Neuronal stem cell (in vitro differentiated cells): Measurements from ENCODE around the gene IDH3G.
A peak's percentile ranks its signal among the peaks of the same experiment; 100 is the strongest.

Experiments
- DNase-seq: peaks from one replicate; pipeline ENCODE4 v3.0.0-alpha.2; 2013; ENCODE audit warnings: low spot score
- H2AFZ ChIP-seq: one replicate; pipeline ENCODE4 v1.6.1; 2013; ENCODE audit warnings: mild to moderate bottlenecking, low read length, inconsistent platforms
- H2AK5ac ChIP-seq: 2 replicates; pipeline ENCODE4 v1.6.1; 2013; ENCODE audit warnings: low read depth, mild to moderate bottlenecking, inconsistent platforms, low read length, moderate library complexity, mixed read lengths
- H2BK120ac ChIP-seq: 2 replicates; pipeline ENCODE4 v1.6.1; 2013; ENCODE audit warnings: low read depth, mild to moderate bottlenecking, inconsistent platforms, low read length, moderate library complexity, mixed read lengths
- H2BK12ac ChIP-seq: one replicate; pipeline ENCODE4 v1.6.1; 2013; ENCODE audit warnings: low read length, inconsistent platforms
- H2BK15ac ChIP-seq: 2 replicates; pipeline ENCODE4 v1.6.1; 2013; ENCODE audit warnings: mild to moderate bottlenecking, low read length, inconsistent platforms, mixed read lengths
- H2BK5ac ChIP-seq: one replicate; pipeline ENCODE4 v1.6.1; 2013; ENCODE audit warnings: inconsistent platforms, mild to moderate bottlenecking, low read length, moderate library complexity
- H3K14ac ChIP-seq: one replicate; pipeline ENCODE4 v1.6.1; 2013; ENCODE audit warnings: low read length, inconsistent platforms
- H3K18ac ChIP-seq: 2 replicates; pipeline ENCODE4 v1.6.1; 2013; ENCODE audit warnings: low read length, inconsistent platforms
- H3K23ac ChIP-seq: 2 replicates; pipeline ENCODE4 v1.6.1; 2013; ENCODE audit warnings: low read depth, mild to moderate bottlenecking, mixed read lengths, low read length, inconsistent platforms; ENCODE audit not compliant: poor library complexity
- H3K27ac ChIP-seq: replicated peaks from 3 replicates; pipeline ENCODE4 v1.5.1; 2013; ENCODE audit warnings: low read length, inconsistent platforms
- H3K27me3 ChIP-seq, 3 experiments: 2 replicates each; pipeline ENCODE4 v1.6.1; 2013; ENCODE audit warnings: low read length in 3 of 3, mild to moderate bottlenecking in 2 of 3, inconsistent platforms in 1 of 3, low read depth in 1 of 3, mixed read lengths in 1 of 3, moderate library complexity in 1 of 3; ENCODE audit not compliant: control insufficient read depth in 3 of 3, insufficient read depth in 3 of 3
- H3K36me3 ChIP-seq, 2 donors: replicated peaks in 1 of 2; 2 replicates each; pipeline ENCODE4 v1.6.1; 2013; ENCODE audit warnings: low read length in 2 of 2; ENCODE audit not compliant: control insufficient read depth in 2 of 2, insufficient read depth in 2 of 2
- H3K4ac ChIP-seq: 2 replicates; pipeline ENCODE4 v1.6.1; 2013; ENCODE audit warnings: inconsistent platforms, mild to moderate bottlenecking, low read length, moderate library complexity
- H3K4me1 ChIP-seq, 2 donors: 1 replicate in 1 of 2; 2 replicates in 1 of 2; pipeline ENCODE4 v1.6.1; 2013; ENCODE audit warnings: low read length in 2 of 2, low read depth in 1 of 2; ENCODE audit not compliant: control insufficient read depth in 2 of 2, insufficient read depth in 1 of 2
- H3K4me2 ChIP-seq: one replicate; pipeline ENCODE4 v1.6.1; 2013; ENCODE audit warnings: mild to moderate bottlenecking, low read length, inconsistent platforms; ENCODE audit not compliant: insufficient read depth, poor library complexity, severe bottlenecking
- H3K4me3 ChIP-seq, 2 donors: 2 replicates each; pipeline ENCODE4 v1.5.1; 2013; ENCODE audit warnings: low read length in 2 of 2, mild to moderate bottlenecking in 2 of 2, inconsistent platforms in 1 of 2, moderate library complexity in 1 of 2
- H3K79me1 ChIP-seq: one replicate; pipeline ENCODE4 v1.6.1; 2013; ENCODE audit warnings: low read depth, mild to moderate bottlenecking, inconsistent platforms, low read length, moderate library complexity
- H3K9ac ChIP-seq: one replicate; pipeline ENCODE4 v1.6.1; 2013; ENCODE audit warnings: mild to moderate bottlenecking, low read depth, low read length, inconsistent platforms; ENCODE audit not compliant: poor library complexity
- H3K9me3 ChIP-seq, 2 donors: replicated peaks in 1 of 2; 2 replicates each; pipeline versions ENCODE3 to v1.6.1; 2013; ENCODE audit warnings: low read length in 2 of 2, mild to moderate bottlenecking in 2 of 2, inconsistent platforms in 1 of 2, low read depth in 1 of 2, mixed read lengths in 1 of 2, moderate library complexity in 1 of 2; ENCODE audit not compliant: control insufficient read depth in 2 of 2, insufficient read depth in 1 of 2
- H4K8ac ChIP-seq: one replicate; pipeline ENCODE4 v1.6.1; 2013; ENCODE audit warnings: low read depth, mild to moderate bottlenecking, inconsistent platforms, low read length, moderate library complexity
- H4K91ac ChIP-seq: one replicate; pipeline ENCODE4 v1.6.1; 2013; ENCODE audit warnings: low read length, low read depth, mild to moderate bottlenecking, inconsistent platforms; ENCODE audit not compliant: poor library complexity
- WGBS, 2 donors: extraction: QIAGEN DNeasy Blood & Tissue Kit; methylation state at CpG; one replicate each; pipeline ENCODE4 v1.1.7; 2013; ENCODE audit warnings: missing lambda C conversion rate in 2 of 2, mixed read lengths in 1 of 2; ENCODE audit not compliant: insufficient read length in 2 of 2, insufficient replicate concordance in 1 of 2; ENCODE audit errors: extremely low coverage in 2 of 2; 5-methylcytosine and 5-hydroxymethylcytosine counted together

The IDH3G gene

DNA sequence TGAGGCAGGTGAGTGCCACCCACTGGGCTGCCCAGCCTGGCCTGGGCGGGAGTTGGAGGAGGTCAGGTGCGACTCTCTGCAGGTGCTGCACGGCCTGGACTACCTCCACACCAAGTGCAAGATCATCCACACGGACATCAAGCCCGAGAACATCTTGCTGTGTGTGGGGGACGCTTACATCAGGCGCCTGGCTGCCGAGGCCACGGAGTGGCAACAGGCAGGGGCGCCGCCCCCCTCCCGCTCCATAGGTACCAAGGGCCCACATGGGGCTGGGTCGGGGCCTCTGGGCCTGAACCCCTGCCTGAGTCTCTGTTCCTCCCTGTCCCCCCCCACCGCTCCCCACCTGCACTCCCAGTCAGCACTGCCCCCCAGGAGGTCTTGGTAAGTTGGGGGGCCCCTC lies 11.3 kb downstream of the IDH3G start:
- no peaks in the 10 kb centered on the region for H3K9me3 ChIP-seq
- peaks cover 7 to 21% of the 10 kb centered on the region in 2 donors for H3K36me3 ChIP-seq
- no peak overlapping the region for H2BK120ac ChIP-seq
- peaks cover 0 to 1% of the 10 kb centered on the region in 2 donors for H3K4me1 ChIP-seq
- H3K4ac ChIP-seq = no peak overlapping the region
- no peak overlapping the region for H2BK15ac ChIP-seq
- H4K8ac ChIP-seq = peak overlapping the region; percentile 43
- no peak for DNase-seq
- no CpG with 5 or more reads among the region's 14 CpGs for WGBS, 2 donors
- no peak overlapping the region for H3K9ac ChIP-seq
- H2AFZ ChIP-seq = no peak overlapping the region
- H3K79me1 ChIP-seq = no peaks in the 10 kb centered on the region
- no peak overlapping the region for H2AK5ac ChIP-seq
- H3K14ac ChIP-seq = no peak overlapping the region
- H4K91ac ChIP-seq = no peak overlapping the region
- peak overlapping the region; percentile 55 for H3K23ac ChIP-seq
- H2BK12ac ChIP-seq = no peak overlapping the region
- H3K4me2 ChIP-seq = no peak overlapping the region
- no peak overlapping the region for H3K18ac ChIP-seq
- H3K4me3 ChIP-seq = no peak overlapping the region
- H3K27me3 ChIP-seq = peaks cover 0 to 2% (median 0%) of the 10 kb centered on the region in 3 experiments
- H3K27ac ChIP-seq = no peak overlapping the region
- no peak overlapping the region for H2BK5ac ChIP-seq

DNA sequence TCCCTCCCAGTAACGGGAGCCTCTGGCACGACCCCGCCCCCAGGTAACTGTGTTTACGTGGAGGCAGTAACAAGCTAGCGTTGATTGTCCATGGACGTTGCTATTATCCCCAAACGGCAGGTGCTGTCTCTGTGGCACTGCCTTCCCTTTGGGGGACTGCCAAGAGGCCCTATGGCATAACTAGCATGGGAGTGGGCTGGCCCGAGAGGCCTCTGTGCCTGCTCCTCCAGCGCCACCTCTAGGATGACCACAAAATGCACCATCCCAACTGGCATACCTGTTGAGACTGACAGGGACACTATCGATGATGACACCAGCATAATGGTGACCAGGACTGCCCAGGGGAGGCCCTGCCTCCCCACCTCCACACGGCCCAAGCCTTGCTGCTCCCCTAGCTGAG lies 11.9 kb downstream of the IDH3G start:
- Histone ChIP-seq H3K4me1 (peaks cover 0 to 1% of the 10 kb centered on the region in 2 donors), H2AK5ac (no peak overlapping the region), H2BK120ac (no peak overlapping the region), H3K9me3 (no peaks in the 10 kb centered on the region), H3K4me3 (no peak overlapping the region), H3K4ac (no peak overlapping the region), H4K91ac (no peak overlapping the region), H3K4me2 (no peak overlapping the region), H3K27ac (no peak overlapping the region), H3K23ac (peak overlapping the region; percentile 55), H2BK5ac (no peak overlapping the region), H3K27me3 (peaks cover 0 to 2% (median 0%) of the 10 kb centered on the region in 3 experiments), H3K14ac (no peak overlapping the region), H2BK15ac (no peak overlapping the region), H3K79me1 (no peaks in the 10 kb centered on the region), H4K8ac (peak overlapping the region; percentile 43), H2AFZ (no peak overlapping the region), H3K36me3 (peaks cover 7 to 19% of the 10 kb centered on the region in 2 donors), H3K9ac (no peak overlapping the region), H2BK12ac (no peak overlapping the region), H3K18ac (no peak overlapping the region)
- DNase-seq = no peak
- no CpG with 5 or more reads among the region's 11 CpGs for WGBS, 2 donors

DNA sequence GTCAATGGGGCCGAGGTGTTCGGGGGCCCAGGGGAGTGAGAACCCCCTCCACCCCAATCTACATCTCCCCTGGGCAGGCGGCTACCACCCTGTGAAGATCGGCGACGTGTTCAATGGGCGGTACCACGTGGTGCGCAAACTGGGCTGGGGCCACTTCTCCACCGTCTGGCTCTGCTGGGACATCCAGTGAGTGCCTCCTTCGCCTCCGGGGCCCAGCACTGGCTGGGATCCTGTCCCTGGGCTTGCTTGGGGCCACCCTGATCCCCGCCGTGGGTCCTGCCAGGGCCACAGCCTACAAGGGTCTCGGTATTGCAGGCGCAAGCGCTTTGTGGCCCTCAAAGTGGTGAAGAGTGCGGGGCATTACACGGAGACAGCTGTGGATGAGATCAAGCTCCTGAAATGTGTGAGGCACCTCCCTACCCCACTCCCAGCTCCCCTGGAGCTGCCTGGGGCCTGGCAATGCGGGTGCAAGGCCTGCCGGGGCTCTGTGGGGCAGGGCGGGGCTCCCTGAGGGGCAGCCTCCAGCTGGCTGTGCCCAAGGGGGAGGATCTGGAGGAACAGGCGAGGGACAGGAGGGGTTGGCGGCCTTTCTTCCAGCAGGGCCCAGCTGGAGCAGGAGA lies 12.6 kb downstream of the IDH3G start:
- H3K4me3 ChIP-seq = no peak overlapping the region
- H3K9ac ChIP-seq = no peak overlapping the region
- no peak overlapping the region for H4K91ac ChIP-seq
- H2BK5ac ChIP-seq = no peak overlapping the region
- H3K27ac ChIP-seq = no peak overlapping the region
- H2BK12ac ChIP-seq = no peak overlapping the region
- H2AK5ac ChIP-seq = no peak overlapping the region
- H3K4me2 ChIP-seq = no peak overlapping the region
- no peak overlapping the region for H2BK120ac ChIP-seq
- H3K14ac ChIP-seq = no peak overlapping the region
- no peak overlapping the region for H2BK15ac ChIP-seq
- no peak overlapping the region for H4K8ac ChIP-seq
- peaks cover 0 to 1% of the 10 kb centered on the region in 2 donors for H3K4me1 ChIP-seq
- H3K4ac ChIP-seq = no peak overlapping the region
- H3K27me3 ChIP-seq = no peaks in the 10 kb centered on the region
- DNase-seq = no peak
- H3K23ac ChIP-seq = peak overlapping the region; percentile 31
- H2AFZ ChIP-seq = no peak overlapping the region
- no peaks in the 10 kb centered on the region for H3K79me1 ChIP-seq
- H3K36me3 ChIP-seq = peaks cover 7 to 12% of the 10 kb centered on the region in 2 donors
- H3K18ac ChIP-seq = no peak overlapping the region
- WGBS, 2 donors = no CpG with 5 or more reads among the region's 24 CpGs
- H3K9me3 ChIP-seq = no peaks in the 10 kb centered on the region

DNA sequence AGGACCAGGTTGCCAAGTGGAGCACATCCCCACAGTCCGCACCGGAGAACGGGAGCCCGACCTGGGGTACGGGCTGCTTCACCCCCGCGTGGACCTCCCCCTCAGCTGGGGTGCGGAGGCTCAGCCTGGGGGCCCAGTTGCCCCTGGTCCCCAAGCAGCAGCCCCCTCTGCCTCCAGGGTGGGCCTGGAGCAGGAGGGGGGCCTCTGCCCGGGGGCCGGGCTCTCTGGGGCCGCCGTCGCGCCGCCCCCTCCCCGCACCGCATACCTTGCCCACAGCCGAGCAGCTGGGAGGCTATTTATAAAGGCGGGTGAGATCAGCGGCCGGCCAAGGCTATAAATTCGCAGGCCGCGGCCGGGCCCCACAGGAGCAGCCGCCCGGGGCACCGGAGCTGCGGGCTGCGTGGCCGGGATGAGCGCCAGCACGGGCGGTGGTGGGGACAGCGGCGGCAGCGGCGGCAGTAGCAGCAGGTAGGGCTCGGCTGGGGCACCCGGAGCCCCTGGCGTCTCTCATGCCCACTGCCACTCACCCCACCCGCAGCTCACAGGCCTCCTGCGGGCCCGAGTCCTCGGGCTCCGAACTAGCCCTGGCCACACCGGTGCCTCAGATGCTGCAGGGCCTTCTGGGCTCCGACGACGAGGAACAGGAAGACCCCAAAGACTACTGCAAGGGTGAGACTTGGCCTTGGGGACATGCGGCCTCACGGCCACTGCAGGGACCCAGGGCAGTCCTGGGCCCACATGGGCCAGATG lies 13.3 kb downstream of the IDH3G start, which contains the start of gene SRPK3:
Gene SRPK3, plus strand, starts transcription at position 364 of the 750 bp plus-strand sequence. Its CDS starts 46 bp downstream, at position 410.
- Histone ChIP-seq H3K27me3 (no peaks in the 10 kb centered on the region), H3K36me3 (peaks cover under 1 to 5% of the 10 kb centered on the region in 2 donors), H3K18ac (no peak within 1 kb of the TSS), H3K4me1 (peaks cover 0 to 1% of the 10 kb centered on the region in 2 donors), H3K4me3 (no peak within 1 kb of the TSS), H2BK5ac (no peak within 1 kb of the TSS), H2BK15ac (no peak within 1 kb of the TSS), H2BK120ac (no peak within 1 kb of the TSS), H2AFZ (no peak within 1 kb of the TSS), H3K79me1 (no peaks in the 10 kb centered on the region), H3K27ac (no peak within 1 kb of the TSS), H4K8ac (peak within 1 kb of the TSS; percentile 17), H3K23ac (peak within 1 kb of the TSS; percentile 31), H2AK5ac (peak within 1 kb of the TSS; percentile 63), H3K14ac (no peak within 1 kb of the TSS), H4K91ac (no peak within 1 kb of the TSS), H3K4ac (no peak within 1 kb of the TSS), H3K9me3 (no peaks in the 10 kb centered on the region), H3K9ac (no peak within 1 kb of the TSS), H3K4me2 (no peak within 1 kb of the TSS), H2BK12ac (no peak within 1 kb of the TSS)
- no CpG with 5 or more reads among the region's 52 CpGs for WGBS, 2 donors
- DNase-seq = no peak
